ENCODE results near the gene SND1.

DNA sequence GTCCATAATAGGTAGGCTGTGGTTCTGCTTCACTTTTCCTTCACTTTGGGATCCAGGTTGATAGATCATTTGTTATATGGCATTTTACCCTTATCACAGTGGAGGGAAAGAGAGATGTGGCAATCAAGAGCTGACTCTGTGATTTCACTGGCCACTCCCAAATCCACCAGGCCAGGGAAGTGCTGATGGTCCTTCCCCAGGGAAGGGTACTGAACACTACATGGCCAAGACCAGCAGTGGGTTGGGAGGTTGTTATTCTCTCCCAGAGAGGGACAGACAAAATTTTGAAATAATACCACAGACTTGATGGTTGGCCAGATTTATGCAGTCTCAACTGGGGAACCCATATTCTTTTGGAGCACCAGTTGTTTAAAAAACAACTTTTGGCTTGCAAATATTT, 102.5 kb downstream of the SND1 start:
- TF ChIP-seq, protein P1, sequence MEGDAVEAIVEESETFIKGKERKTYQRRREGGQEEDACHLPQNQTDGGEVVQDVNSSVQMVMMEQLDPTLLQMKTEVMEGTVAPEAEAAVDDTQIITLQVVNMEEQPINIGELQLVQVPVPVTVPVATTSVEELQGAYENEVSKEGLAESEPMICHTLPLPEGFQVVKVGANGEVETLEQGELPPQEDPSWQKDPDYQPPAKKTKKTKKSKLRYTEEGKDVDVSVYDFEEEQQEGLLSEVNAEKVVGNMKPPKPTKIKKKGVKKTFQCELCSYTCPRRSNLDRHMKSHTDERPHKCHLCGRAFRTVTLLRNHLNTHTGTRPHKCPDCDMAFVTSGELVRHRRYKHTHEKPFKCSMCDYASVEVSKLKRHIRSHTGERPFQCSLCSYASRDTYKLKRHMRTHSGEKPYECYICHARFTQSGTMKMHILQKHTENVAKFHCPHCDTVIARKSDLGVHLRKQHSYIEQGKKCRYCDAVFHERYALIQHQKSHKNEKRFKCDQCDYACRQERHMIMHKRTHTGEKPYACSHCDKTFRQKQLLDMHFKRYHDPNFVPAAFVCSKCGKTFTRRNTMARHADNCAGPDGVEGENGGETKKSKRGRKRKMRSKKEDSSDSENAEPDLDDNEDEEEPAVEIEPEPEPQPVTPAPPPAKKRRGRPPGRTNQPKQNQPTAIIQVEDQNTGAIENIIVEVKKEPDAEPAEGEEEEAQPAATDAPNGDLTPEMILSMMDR (IDR thresholded peaks at IDR 0.05; ENCODE audit: low read length) = no peak
- TF ChIP-seq EZH2 (optimal IDR thresholded peaks at IDR 0.05; ENCODE audit: low read depth, low read length) (no peak), EZH2phosphoT487 (IDR thresholded peaks at IDR 0.05; ENCODE audit: low read length) (no peak)

All from MM.1S (cell line).